Subcutaneous abdominal adipose tissue (tissue), 5 donors: Measurements from ENCODE around the gene TP53I13.

Experiments used
- H3K27ac ChIP-seq: one replicate; pipeline ENCODE4 v1.7.0; 2013; ENCODE audit warnings: low read depth, mild to moderate bottlenecking, inconsistent platforms, low read length, moderate library complexity
- H3K27me3 ChIP-seq, 5 donors: one replicate each; pipeline ENCODE4 v1.7.0; 2013; ENCODE audit warnings: low read length in 5 of 5, inconsistent platforms in 1 of 5; ENCODE audit not compliant: control insufficient read depth in 5 of 5, insufficient read depth in 4 of 5
- H3K36me3 ChIP-seq, 5 donors: one replicate each; pipeline ENCODE4 v1.7.0; 2013; ENCODE audit warnings: low read length in 5 of 5; ENCODE audit not compliant: control insufficient read depth in 5 of 5, insufficient read depth in 5 of 5
- H3K4me1 ChIP-seq, 5 donors: one replicate each; pipeline ENCODE4 v1.7.0; 2013; ENCODE audit warnings: low read length in 5 of 5, mild to moderate bottlenecking in 3 of 5, moderate library complexity in 1 of 5; ENCODE audit not compliant: control insufficient read depth in 5 of 5, insufficient read depth in 5 of 5
- H3K4me3 ChIP-seq, 5 donors: one replicate each; pipeline ENCODE4 v1.7.0; 2013; ENCODE audit warnings: low read length in 5 of 5, low read depth in 1 of 5
- H3K9ac ChIP-seq, 5 donors: one replicate each; pipeline ENCODE4 v1.7.0; 2013; ENCODE audit warnings: low read length in 5 of 5, mild to moderate bottlenecking in 4 of 5, moderate library complexity in 3 of 5
- H3K9me3 ChIP-seq, 5 donors: one replicate each; pipeline ENCODE4 v1.7.0; 2013; ENCODE audit warnings: low read length in 5 of 5; ENCODE audit not compliant: control insufficient read depth in 5 of 5
- donor health status: healthy.
- donor health status: healthy.
- donor health status: healthy.
- donor health status: healthy.
- donor health status: healthy.

TP53I13 gene

GRCh38 chr17:29579866-29580771 is 11.6 kb downstream of the TP53I13 start:
- Histone ChIP-seq H3K27ac (no peak overlapping the region), H3K4me1 (peaks cover 3 to 38% (median 33%) of the 10 kb centered on the region in 5 donors), H3K9me3 (no peaks in the 10 kb centered on the region), H3K4me3 (no peak overlapping the region), H3K9ac (no peak overlapping the region), H3K36me3 (peaks cover 0 to 79% (median 71%) of the 10 kb centered on the region in 5 donors), H3K27me3 (no peaks in the 10 kb centered on the region)

- Histone ChIP-seq H3K4me1 (peaks cover 4 to 53% (median 46%) of the 10 kb centered on the region in 5 donors), H3K27me3 (no peaks in the 10 kb centered on the region), H3K36me3 (peaks cover 0 to 63% (median 55%) of the 10 kb centered on the region in 5 donors), H3K27ac (no peak overlapping the region), H3K9me3 (no peaks in the 10 kb centered on the region), H3K4me3 (no peak overlapping the region), H3K9ac (no peak overlapping the region)
These were observed 13.2 kb downstream of the TP53I13 start for GRCh38 chr17:29581583-29582253.

- Histone ChIP-seq H3K27ac (no peak overlapping the region), H3K36me3 (peaks cover 0 to 57% (median 49%) of the 10 kb centered on the region in 5 donors), H3K27me3 (no peaks in the 10 kb centered on the region), H3K9me3 (no peaks in the 10 kb centered on the region), H3K4me3 (no peak overlapping the region), H3K9ac (no peak overlapping the region), H3K4me1 (peaks cover 4 to 56% (median 47%) of the 10 kb centered on the region in 5 donors)
These were observed 13.8 kb downstream of the TP53I13 start for GRCh38 chr17:29582254-29582765.

GRCh38 chr17:29582772-29583171 is 14.3 kb downstream of the TP53I13 start:
- Histone ChIP-seq H3K4me3 (no peak overlapping the region), H3K4me1 (peaks cover 4 to 58% (median 47%) of the 10 kb centered on the region in 5 donors), H3K27me3 (no peaks in the 10 kb centered on the region), H3K9me3 (no peaks in the 10 kb centered on the region), H3K36me3 (peaks cover 0 to 52% (median 44%) of the 10 kb centered on the region in 5 donors), H3K27ac (no peak overlapping the region), H3K9ac (no peak overlapping the region)

GRCh38 chr17:29583324-29584248 is 15.1 kb downstream of the TP53I13 start:
- no peaks in the 10 kb centered on the region for H3K27me3 ChIP-seq
- peak overlapping the region; percentile 82 for H3K27ac ChIP-seq
- no peaks in the 10 kb centered on the region for H3K9me3 ChIP-seq
- H3K4me1 ChIP-seq: peaks cover 4 to 63% (median 52%) of the 10 kb centered on the region in 5 donors
- peak overlapping the region in 2 of 5 donors; percentile 27 to 79 for H3K9ac ChIP-seq
- H3K36me3 ChIP-seq: peaks cover 0 to 44% (median 36%) of the 10 kb centered on the region in 5 donors
- H3K4me3 ChIP-seq: peak overlapping the region in 4 of 5 donors; percentile 4 to 24 (median 14)

- Histone ChIP-seq H3K9me3 (no peaks in the 10 kb centered on the region), H3K4me1 (peaks cover 4 to 66% (median 55%) of the 10 kb centered on the region in 5 donors), H3K27ac (peak overlapping the region; percentile 82), H3K4me3 (peak overlapping the region in 3 of 5 donors; percentile 62 to 89 (median 79)), H3K9ac (peak overlapping the region in 2 of 5 donors; percentile 43 to 79), H3K27me3 (no peaks in the 10 kb centered on the region), H3K36me3 (peaks cover 0 to 34% (median 30%) of the 10 kb centered on the region in 5 donors)
These were observed 16.1 kb downstream of the TP53I13 start for GRCh38 chr17:29584452-29585079.

GRCh38 chr17:29585080-29585751 is 16.7 kb downstream of the TP53I13 start:
- Histone ChIP-seq H3K4me3 (peak overlapping the region; percentile 10 to 89 (median 62)), H3K4me1 (peaks cover 9 to 70% (median 59%) of the 10 kb centered on the region in 5 donors), H3K9ac (peak overlapping the region in 4 of 5 donors; percentile 43 to 79 (median 62)), H3K9me3 (no peaks in the 10 kb centered on the region), H3K27ac (peak overlapping the region; percentile 82), H3K36me3 (peaks cover 0 to 28% (median 25%) of the 10 kb centered on the region in 5 donors), H3K27me3 (no peaks in the 10 kb centered on the region)

- Histone ChIP-seq H3K9ac (peak overlapping the region in 2 of 5 donors; percentile 88 to 96), H3K9me3 (no peaks in the 10 kb centered on the region), H3K4me1 (peaks cover 11 to 83% (median 75%) of the 10 kb centered on the region in 5 donors), H3K27ac (peak overlapping the region; percentile 82), H3K4me3 (peak overlapping the region in 4 of 5 donors; percentile 71 to 90 (median 84)), H3K36me3 (peaks cover 0 to 16% (median 14%) of the 10 kb centered on the region in 5 donors), H3K27me3 (no peaks in the 10 kb centered on the region)
These were observed 18.4 kb downstream of the TP53I13 start for GRCh38 chr17:29586676-29587469.
